EH (cell line): ENCODE measurements around the gene PCYOX1L.

Experiments used
- DNase-seq: peaks from one replicate; pipeline ENCODE4 v3.0.0-alpha.2; 2015; ENCODE audit warnings: low read depth

The PCYOX1L gene

DNA sequence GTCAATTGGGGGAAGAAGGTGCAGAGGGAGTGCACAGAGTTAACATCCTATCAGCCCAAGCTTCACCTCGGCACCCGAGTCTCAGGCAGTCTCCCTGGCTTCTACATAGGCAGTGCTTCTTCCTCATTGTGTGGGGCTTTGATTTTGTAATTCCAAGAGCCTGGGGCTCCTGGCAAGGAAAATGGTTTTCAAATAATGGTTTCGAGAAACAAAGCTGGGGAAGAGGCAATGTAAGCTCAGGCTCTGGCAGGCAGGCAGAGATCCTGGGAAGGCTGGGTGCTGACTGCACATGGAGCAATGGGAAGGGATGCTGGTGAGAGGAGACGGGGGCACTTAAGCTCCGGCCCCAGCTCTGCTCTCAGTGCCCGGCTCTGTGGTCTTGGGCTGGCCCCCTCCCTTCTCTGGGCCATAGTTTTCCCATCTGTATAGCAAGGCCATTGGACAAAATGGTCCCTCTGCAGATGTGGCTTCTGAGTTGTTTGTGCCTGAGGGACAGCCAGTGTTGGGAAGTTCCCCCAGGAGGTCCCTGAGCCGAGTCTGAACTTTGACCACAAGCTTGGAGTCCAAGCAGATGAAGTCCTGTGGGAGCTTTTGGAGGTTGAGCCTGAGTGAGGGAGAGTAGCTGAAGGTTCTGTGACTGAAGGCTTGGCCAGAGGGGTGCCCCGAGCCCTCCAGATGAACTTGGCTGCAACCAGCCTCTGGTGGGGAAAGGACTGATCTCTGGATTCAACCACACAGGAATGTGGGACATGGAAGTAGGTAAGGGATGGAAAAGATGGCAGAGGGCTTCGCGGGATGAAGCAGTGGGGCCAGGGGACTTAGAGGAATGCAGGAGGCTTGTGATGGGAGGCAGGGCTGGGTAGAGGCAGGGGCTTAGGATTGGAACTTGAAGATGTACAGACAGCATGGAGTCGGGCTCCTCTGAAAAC is 49.7 kb downstream of the PCYOX1L start:
- peak; percentile 58 for DNase-seq

DNA sequence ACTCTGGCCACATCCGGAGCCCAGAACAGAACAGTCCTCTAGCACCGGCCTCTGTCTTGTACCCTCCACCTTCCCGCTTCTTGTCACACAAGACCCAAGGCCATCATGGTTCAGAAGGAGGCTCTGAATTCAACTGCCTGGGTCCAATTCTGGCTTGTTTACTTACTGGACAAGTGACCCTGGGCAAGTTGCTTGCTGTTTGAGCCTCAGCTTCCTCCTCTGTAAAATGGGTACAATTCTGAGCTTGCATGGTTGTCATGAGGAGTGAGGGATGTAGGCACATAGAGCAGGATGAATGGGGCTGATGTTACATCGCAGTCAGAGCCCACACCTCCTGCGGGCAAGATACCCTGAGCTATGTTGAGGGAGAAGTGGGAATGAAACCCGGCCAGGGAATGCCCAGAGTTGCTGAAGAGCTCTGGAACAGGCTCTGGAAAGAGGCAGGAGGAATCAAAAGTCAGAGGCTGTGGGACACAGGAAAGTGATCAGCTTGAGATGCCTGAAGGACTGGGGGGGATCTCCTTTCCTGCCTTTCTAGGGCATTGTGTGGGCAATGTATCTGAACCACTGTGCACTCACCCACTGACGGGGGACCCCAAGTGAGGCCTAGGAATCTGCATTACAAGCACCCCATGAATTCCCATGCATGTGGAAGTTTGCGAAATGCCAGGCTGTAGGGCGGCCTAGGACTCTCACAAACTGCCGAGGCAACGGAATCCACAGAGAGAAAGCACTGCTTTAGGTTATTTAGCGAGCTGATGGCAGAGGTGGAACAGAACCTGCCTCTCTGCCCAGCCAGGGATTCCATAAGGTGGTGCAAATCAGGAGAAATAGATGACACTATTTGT is 50.6 kb downstream of the PCYOX1L start:
- DNase-seq, result peak; percentile 46

DNA sequence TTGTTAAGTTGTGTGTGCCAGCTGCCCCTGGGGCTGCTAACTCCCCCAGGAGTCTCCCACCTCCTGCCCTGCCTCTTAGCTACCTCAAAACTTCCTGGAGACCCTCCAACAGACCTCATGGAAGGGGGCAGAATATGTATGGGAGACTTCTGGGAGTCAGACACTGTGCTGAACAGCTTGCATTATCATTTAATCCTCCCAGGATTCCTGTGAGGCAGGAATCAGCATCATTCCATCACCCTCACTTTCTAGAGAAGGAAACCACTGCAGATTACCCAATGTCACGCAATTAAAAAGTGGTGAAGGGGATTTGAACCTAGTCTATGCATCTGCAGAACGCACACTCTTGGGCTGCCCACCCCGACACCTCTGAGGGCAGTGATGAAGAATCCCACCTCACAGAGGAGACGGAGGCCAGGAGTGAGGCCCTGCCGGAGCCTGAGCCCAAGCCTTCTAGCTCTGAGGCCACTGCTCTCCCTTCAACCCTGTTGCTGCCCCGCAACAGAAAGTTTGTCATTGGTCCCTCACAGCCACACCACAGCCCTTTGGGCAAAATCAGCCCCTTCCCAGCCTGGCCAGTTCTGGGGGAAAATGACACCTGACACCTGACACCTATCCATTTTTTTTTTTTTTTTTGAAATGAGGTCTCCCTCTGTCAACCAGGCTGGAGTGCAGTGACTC is 51.6 kb downstream of the PCYOX1L start:
- DNase-seq, result peak; percentile 63

DNA sequence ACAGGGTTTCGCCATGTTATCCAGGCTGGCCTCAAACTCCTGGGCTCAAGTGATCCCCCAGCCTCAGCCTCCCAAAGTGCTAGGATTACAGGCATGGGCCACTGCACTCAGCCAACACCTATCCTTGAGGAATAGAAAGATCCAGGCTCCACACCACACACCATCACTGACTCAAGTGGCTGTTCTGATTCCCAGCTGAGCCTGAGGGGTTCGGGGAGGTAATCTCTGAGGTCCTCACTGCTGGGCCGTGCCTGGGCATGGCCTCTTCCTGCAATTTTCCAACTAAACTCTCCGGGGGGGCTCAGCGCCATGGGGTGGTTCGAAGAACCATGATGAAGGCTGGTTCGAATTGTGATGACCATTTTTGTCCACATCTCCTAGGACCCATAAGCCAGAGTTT is 52.2 kb downstream of the PCYOX1L start:
- DNase-seq, result peak; percentile 35

DNA sequence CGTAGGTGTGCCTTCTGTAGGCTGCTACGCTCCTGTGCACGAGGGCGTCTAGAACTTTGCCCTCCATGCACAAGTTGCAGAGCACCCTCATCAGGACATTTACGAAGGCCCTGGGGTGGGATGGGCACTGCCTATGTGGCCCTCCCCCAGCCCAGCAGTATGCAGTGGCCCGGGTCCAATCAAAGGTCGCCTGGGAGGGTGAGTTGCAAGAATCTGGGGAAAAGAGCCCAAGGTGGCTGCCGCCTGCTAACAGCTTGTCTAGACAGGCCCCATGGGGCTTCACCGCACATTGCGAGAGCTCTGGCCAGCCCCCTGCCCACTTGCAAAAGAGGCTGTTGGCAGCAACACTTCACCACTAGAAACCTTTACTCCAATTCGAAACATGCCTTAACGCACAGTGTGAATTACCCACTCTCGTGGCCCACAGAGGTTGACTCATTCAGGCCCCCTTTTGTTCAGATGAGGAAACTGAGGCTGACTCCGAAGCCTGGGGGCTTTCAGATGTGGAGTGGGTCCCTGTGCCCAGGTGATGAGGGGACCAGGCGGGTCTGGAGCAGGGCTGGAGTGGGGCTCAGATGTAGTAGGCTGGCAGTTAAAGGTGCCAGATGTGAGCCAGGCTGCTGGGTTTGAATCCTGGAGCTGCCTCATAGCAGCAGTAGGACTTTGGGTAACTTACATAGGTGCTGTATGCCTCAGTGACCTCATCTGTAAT is 53.0 kb downstream of the PCYOX1L start:
- peak; percentile 55 for DNase-seq

DNA sequence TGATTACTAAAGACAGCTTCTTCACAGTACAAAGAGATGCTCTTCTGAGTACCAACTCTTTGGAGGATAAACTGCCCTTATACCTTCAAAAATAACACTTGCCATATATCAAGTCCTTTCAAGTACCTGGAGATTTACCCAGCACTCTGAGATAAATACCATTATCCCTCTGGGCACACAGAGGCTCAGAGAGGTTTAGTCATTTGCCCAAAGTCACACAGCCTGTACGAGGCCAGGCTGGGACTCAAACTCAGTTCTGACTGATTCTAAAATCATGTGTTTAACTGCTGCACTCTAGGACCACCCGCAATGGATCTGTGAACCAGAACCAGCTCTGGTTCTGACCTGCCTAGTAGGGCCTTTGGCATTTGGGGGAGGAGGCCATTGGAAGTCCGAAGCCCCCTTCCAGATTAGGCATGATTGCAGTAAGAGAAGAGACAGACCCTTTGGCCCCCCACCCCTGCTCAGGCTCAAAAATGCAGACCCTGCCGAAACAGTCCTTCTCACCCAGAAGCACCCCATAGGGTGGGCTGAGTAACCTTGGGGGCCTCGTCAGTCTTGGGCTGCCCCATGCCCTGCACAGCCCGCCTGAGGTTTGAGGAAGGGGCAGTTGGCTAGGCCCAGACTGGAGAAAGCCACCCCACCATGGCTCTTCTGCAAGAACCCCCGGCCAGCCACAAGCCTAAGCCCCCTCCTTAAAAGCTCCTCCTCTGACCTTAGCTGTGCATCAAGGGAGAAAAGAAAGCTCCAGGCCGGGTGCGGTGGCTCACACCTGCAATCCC is 54.1 kb downstream of the PCYOX1L start:
- peak; percentile 45 for DNase-seq

DNA sequence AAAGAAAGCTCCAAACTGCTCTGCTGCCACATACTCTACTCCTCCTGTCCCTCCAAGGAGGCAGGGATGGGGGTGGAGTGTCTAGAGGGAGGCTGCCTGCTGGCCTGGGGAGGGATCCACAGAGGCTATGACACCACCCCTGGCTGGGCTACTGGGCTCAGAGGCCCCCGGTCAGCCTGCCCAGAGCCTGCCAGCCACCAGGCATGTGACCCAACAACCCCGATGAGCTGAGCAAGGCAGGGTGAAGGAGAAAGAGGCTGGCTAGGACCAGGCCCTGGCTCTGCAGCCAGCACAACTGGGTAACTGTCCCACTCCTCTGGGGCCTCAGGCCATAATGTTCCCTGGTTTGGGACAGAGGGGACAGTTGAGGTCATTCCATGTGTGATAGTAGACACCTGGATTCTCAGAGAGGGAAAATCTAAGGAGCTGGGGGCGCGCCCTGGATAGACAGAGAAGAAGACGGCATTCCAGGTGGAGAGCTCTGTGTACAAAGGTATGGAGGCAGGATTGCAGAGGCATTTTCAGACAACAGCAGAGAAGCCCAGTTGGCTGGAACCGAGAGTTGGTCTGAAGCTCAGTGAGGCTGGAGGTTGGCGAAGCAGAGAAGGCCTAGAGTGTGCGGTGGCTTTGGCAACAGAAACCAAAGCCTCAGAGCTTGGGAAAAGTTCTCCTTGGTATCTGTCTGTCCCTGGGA is 55.1 kb downstream of the PCYOX1L start:
- peak; percentile 67 for DNase-seq

DNA sequence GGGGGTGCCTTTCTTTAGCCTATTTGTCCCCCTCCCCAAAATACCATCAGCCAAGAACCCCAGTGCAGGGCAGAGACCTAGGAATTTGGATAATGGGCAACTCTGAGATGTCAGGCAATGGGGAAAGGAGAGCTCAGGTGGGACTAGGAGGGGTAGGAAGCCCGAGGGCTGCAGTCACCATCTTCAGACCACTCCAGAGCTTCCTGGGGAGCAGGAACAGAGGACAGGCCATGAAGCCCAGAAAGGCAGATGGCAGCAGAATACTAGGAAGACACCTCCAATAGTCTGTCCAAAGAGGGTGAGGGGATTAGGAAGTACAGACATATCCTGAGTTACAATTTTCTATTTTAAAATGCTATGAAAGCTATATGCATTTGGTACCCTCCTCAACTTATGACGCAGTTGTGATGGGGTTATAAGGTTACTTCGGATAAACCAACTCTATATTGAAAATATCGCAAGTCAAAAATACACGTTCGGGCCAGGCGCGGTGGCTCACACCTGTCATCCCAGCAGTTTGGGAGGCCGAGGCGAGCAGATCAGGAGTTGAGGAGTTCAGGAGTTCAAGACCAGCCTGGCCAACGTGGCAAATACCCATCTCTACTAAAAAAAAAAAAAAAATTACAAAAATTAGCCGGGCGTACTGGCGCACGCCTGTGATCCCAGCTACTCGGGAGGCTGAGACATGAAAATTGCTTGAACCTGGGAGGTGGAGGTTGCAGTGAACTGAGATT is 55.8 kb downstream of the PCYOX1L start:
- DNase-seq, result peak; percentile 50

DNA sequence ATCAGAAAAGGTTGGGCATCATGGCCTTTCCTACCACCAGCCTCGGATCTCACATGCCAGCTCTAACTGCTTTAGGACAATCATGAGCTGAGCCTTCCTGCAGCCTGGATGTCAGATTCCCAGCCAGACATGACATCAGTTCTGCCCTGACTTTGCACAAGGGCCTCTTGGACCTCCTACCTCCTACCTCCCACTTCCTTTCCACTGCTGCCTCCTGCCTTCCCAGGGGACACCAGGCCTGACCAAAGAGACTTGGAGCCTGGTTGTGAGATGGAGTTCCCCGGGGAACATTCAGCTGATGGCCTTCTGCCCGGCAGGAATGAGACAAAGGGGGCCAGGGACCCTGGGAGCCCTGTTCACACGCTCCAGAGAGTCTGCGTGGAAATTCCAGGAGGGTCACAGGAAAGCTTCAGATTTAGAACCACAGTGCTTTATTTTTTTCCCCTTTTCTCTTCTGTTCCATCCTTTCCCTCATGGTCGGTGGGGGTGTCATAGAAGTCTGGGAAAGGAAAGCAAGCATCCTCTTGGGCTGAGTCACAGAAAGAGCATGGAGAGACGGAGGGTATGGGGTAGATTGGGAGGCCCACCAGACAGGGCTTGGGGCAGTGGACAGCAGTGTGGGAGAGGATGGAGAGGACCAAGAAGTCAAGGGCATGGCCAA is 56.7 kb downstream of the PCYOX1L start:
- peak; percentile 76 for DNase-seq

DNA sequence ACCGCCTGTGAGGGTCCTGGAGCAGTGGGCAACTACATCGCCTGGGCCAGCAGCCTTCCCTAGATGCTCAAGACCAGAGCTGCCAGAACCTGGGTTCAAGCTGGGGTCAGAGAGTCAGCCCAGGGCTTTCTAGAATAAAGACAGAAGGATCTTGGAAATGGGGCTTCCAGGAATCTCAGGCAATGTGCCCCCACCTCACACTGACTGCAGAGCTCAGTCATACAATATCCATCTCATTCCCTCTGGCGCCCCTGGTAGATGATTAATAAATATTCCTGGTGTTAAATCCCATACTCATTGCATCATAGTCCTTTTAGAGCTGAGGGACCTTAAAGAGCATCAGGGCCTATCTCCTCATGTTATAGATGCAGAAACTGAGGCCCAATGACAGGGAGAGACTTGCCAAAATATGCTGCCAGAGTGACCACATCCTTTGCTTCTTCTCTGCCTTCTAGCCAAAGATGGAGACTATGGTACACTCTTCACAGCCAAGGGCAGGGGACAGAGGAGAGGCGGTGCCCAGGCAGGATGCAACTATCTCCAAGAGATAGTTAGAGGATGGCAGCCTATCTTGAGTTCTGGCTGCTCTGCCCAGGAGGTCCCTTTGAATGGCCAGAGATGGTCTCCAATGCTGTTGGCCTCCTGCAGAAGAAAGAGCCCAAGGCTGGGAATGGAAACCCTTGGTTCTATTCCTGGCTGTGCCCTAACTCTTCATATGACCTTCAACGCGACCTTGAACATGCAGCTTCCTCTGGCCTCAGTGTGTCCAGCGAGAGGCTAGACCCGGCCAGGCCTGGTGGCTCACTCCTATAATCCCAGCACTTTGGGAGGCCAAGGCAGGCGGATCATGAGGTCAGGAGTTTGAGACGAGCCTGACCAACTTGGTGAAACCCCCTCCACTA is 57.5 kb downstream of the PCYOX1L start:
- DNase-seq, result peak; percentile 69

DNA sequence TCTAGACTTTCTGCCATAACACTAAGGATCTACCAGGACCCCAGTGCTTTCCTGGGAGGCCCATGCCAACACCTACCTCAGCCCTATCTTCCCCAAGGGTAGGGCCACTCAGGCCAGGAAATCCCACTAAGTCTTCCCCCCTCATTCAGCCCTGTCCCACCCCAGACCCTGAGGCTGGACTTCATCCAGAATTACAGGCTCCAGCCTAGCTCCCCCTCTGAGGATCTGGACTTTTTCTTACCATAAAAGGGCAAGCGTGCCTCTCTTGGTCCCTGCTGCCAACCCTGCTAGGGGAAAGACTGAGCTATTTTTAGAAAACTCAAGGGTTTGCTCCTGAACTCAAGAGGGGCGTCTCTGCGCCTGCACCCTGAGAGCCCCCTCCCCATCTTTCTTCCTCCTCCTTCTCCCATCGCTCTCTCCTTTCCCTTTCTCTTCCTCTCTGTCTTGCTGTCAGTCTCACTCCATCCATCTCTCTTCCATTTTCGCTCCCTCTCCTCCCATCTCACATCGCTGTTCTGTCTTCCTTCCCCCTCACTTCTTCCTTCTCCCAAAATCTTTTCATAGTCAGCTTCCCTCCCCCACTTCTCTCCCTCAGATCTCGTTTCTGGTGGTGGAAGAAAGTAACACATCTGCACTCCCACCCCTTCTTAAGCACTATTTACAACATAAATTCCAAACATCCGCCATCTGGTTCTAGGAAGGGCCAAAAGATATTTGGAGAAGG is 59.3 kb downstream of the PCYOX1L start:
- peak; percentile 78 for DNase-seq

DNA sequence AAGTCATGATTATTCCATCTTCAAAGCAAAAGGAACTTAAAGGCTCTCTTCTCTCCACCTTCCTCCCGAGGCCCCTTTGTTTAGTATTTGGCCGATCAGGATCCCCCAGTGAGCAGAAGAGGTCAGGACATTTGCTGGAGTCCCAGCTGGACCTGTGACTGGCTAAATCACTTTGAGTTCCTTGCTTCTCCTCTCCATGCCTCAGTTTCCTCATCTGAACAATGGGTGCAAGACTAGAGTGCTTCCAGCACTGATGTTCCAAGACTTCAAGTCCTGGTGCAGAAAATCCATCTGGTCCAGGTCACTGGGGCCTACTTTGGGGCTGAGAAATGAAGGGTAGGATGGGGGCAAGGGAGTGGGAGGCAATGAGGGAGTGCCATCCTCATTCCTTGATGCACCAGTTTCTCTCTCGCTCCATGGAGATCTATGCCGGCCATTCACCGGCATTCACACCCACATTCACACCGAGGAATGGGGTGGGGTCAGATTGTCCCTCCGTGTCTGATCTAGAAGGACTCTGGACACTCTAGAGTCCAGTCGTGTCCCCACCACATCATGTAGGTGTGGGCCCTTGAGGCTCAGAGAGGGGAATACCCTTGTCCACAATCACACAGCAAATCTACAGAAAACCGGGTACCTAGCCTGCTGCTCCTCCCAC is 60.0 kb downstream of the PCYOX1L start:
- DNase-seq, result peak; percentile 60

DNA sequence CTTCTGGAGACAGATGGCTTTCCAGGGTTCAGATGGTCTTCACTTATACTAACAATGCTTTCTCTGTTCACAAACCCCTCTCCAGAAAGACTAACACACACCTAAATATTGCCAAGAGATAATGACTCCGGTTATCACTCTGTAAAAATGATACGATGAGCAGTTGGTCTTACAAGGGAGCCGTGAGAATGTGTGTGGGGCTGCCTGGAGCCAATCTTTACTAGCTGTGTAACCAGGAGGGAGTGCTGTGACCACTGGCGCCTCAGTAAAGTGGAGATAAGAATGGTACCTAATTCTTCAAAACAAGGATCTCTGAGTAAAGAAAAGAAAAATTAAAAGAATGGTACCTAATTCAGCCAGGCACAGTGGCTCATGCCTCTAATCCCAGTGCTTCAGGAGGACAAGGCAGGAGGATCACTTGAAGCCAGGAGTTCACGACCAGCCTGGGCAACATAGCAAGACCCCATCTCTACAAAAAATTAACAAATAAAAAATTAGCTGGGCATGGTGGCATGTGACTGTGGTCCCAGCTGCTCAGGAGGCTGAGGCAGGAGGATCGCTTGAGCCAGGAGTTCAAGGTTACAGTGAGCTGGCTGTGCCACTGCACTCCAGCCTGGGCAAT is 61.2 kb downstream of the PCYOX1L start:
- peak; percentile 52 for DNase-seq
